ENCODE measurements around the gene TAB2. TPM values are rescaled to one million over a fixed set of nuclear protein-coding genes. Genes with fewer than 3 reads are reported as not detected.

Gene TAB2
- total and polyA plus RNA-seq, 9 of the 15 experiments (the other 6 are each of a cell fraction or from before 2014, with no cell fraction given) = 9.1 to 38.3 (median 18.6) TPM

DNA sequence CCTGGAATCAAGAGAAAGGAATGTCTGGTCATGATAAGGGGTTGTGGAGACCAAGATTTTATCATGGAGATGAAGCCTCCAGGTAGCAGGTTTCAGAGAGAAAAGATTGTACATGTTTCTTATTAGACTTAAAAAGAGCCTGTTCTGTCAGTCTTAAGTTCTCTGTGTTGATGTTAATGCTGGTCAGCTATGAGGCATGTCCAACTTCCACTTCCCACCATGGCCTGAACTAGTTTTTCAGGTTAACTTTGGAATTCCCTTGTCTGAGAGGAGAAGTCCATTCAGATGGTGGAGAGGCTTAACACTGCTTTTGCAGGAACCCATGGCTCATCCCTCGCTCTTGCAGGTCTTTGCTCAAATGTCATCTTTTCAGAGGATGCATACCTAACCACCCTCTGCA lies 27.5 kb upstream of the TAB2 start (continued):
- TF ChIP-seq, protein P1, sequence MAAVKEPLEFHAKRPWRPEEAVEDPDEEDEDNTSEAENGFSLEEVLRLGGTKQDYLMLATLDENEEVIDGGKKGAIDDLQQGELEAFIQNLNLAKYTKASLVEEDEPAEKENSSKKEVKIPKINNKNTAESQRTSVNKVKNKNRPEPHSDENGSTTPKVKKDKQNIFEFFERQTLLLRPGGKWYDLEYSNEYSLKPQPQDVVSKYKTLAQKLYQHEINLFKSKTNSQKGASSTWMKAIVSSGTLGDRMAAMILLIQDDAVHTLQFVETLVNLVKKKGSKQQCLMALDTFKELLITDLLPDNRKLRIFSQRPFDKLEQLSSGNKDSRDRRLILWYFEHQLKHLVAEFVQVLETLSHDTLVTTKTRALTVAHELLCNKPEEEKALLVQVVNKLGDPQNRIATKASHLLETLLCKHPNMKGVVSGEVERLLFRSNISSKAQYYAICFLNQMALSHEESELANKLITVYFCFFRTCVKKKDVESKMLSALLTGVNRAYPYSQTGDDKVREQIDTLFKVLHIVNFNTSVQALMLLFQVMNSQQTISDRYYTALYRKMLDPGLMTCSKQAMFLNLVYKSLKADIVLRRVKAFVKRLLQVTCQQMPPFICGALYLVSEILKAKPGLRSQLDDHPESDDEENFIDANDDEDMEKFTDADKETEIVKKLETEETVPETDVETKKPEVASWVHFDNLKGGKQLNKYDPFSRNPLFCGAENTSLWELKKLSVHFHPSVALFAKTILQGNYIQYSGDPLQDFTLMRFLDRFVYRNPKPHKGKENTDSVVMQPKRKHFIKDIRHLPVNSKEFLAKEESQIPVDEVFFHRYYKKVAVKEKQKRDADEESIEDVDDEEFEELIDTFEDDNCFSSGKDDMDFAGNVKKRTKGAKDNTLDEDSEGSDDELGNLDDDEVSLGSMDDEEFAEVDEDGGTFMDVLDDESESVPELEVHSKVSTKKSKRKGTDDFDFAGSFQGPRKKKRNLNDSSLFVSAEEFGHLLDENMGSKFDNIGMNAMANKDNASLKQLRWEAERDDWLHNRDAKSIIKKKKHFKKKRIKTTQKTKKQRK (IDR thresholded peaks at IDR 0.05; ENCODE audit: borderline replicate concordance, low read depth, low read length) = no peak
- TF ChIP-seq ARID2 (IDR thresholded peaks at IDR 0.05) = no peak
- TF ChIP-seq, protein P2, sequence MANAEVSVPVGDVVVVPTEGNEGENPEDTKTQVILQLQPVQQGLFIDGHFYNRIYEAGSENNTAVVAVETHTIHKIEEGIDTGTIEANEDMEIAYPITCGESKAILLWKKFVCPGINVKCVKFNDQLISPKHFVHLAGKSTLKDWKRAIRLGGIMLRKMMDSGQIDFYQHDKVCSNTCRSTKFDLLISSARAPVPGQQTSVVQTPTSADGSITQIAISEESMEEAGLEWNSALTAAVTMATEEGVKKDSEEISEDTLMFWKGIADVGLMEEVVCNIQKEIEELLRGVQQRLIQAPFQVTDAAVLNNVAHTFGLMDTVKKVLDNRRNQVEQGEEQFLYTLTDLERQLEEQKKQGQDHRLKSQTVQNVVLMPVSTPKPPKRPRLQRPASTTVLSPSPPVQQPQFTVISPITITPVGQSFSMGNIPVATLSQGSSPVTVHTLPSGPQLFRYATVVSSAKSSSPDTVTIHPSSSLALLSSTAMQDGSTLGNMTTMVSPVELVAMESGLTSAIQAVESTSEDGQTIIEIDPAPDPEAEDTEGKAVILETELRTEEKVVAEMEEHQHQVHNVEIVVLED (CRISPR knock-in tag; IDR thresholded peaks at IDR 0.05) = no peak

DNA sequence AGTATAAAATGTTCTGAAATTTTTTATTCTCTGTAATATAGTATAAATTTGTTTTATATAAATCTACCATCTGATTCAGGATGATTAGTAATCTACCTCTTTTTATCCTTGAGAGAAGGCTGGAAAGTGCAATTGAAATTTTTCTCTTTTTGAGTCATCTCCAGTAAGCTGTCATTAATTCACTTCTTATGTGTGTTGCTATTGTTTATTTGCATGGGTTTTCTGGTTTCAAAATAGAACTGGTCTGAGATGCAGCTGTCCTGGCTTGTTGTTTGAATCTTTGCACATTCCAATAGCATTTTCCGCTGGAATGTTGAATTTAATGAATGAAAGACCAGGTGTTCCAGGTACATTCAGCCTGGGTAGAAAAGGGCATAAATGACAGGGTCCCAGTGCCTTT lies 24.3 kb upstream of the TAB2 start:
- no peak overlapping the region for H3K9ac ChIP-seq (ENCODE audit: insufficient read depth in 1 of 2, low read depth in 2 of 2, low read length in 2 of 2)
- no peak overlapping the region for H3K27ac ChIP-seq (ENCODE audit: extremely low read depth, low read depth, low read length)
- H3K27me3 ChIP-seq (ENCODE audit: control insufficient read depth in 2 of 2, insufficient read depth in 2 of 2, low read length in 2 of 2) = peaks cover 2 to 10% of the 10 kb centered on the region in 2 experiments; a peak in 2 of 5 replicates
- no peak overlapping the region for H3K4me3 ChIP-seq
- no peak overlapping the region for H3K4me2 ChIP-seq (ENCODE audit: insufficient read depth, low read length)
- intact Hi-C loops (cut with micrococcal nuclease) (no loop called here), in situ Hi-C loops (cut with MboI) (no loop called here)
- ChIA-PET CTCF (ENCODE audit: low intra/inter-chr PET ratio) (no interaction called here), POLR2A (interaction anchor here (1.2 kb wide), 1 partner anchor 41 kb away, joined by 4 read pairs; no protein-coding TSS in a partner anchor)
- no peak for ATAC-seq
- no peak for DNase-seq (ENCODE audit: extremely low read depth in 1 of 4, low spot score in 3 of 4)
- no peak overlapping the region for H2AFZ ChIP-seq (ENCODE audit: low read depth, low read length)
- no peaks in the 10 kb centered on the region for H3K9me1 ChIP-seq (ENCODE audit: control insufficient read depth, insufficient read depth, low read length)
- 11% methylated on average over 1 of the region's 1 CpG for WGBS (ENCODE audit: insufficient coverage, low coverage, missing lambda C conversion rate)
- no TSS peak for BruUV-seq (replicated peaks)
- no peaks in the 10 kb centered on the region for H4K20me1 ChIP-seq (replicated peaks; ENCODE audit: control insufficient read depth, insufficient read depth, low read length)
- no peaks in the 10 kb centered on the region for H3K79me2 ChIP-seq (ENCODE audit: control insufficient read depth, insufficient read depth, low read length)
- FAIRE-seq = no peak
- no peaks in the 10 kb centered on the region for H3K36me3 ChIP-seq (ENCODE audit: control insufficient read depth, insufficient read depth, low read length)
- no peaks in the 10 kb centered on the region for H3K9me3 ChIP-seq (replicated peaks; ENCODE audit: control insufficient read depth, insufficient read depth, low read depth, low read length)
- no peaks in the 10 kb centered on the region for H3K4me1 ChIP-seq (replicated peaks in 1 of 2; ENCODE audit: control insufficient read depth in 2 of 2, insufficient read depth in 2 of 2, low read length in 2 of 2)
- TF ChIP-seq ZNF121 (CRISPR knock-in tag; conservative IDR thresholded peaks at IDR 0.05) (no peak), SMAD4 (CRISPR knock-in tag; conservative IDR thresholded peaks at IDR 0.05) (no peak), TGIF2 (CRISPR knock-in tag; IDR thresholded peaks at IDR 0.05) (no peak), PHB (CRISPR knock-in tag; IDR thresholded peaks at IDR 0.05) (no peak), ZNF778 (CRISPR knock-in tag; IDR thresholded peaks at IDR 0.05) (no peak), MAFK (IDR thresholded peaks at IDR 0.05; ENCODE audit: low read length) (no peak), CBX8 (IDR thresholded peaks at IDR 0.05; ENCODE audit: borderline replicate concordance, extremely low read depth, low read depth, low read length, poor library complexity, severe bottlenecking) (no peak), ZFX (CRISPR knock-in tag; IDR thresholded peaks at IDR 0.05) (no peak), DIDO1 (tag; IDR thresholded peaks at IDR 0.05; ENCODE audit: low read depth) (no peak), FUS (optimal IDR thresholded peaks at IDR 0.05; ENCODE audit: low read depth, low read length) (no peak), MAFG (tag; conservative IDR thresholded peaks at IDR 0.05) (no peak), MED1 (CRISPR knock-in tag; IDR thresholded peaks at IDR 0.05; ENCODE audit: borderline replicate concordance) (no peak)
- TF ChIP-seq, protein P3, sequence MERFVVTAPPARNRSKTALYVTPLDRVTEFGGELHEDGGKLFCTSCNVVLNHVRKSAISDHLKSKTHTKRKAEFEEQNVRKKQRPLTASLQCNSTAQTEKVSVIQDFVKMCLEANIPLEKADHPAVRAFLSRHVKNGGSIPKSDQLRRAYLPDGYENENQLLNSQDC (CRISPR knock-in tag; IDR thresholded peaks at IDR 0.05) = no peak
